GM12874 (cell line): ENCODE measurements around the gene CALD1.

Experiments used
- TF ChIP-seq, protein P1 (sequence below): IDR thresholded peaks from 2 replicates; pipeline ENCODE4 v1.5.1; 2011; ENCODE audit warnings: low read depth, mild to moderate bottlenecking, control low read depth, low read length, moderate library complexity; ENCODE audit not compliant: insufficient read depth

CALD1 gene

DNA sequence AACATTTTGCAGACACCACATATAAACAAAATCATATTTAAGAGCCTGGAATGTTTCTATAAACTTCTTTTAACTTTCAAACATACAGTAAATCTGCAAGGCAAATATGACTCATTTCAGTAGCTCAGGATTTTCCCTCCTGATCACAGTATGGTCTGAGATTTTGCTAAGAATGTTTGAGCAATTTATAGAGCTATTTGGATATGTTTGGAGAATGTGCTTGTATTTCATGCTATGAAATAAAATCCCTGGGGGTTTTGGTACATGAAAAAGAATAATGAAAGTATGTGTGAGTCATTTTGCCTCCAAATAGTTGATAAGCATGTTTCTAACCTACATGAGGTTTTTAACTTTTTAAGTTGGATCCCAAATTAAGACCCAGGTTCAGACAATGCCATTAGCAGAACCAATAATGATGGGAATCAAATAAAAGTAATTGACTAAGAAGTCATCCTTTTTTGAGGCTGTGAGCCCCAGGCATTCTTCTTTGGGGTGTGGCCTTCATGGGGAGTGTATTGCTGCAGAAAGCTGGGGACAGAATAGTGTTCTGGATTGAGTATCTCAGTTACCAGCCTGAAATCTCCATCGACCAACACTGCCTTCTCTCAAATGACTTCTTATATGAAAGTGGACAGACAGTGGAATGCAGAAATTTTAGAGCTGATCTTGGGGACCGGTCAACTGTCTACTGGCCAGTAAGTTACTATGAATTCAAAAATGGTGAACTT, 140.8 kb downstream of the CALD1 start:
- TF ChIP-seq, protein P1, sequence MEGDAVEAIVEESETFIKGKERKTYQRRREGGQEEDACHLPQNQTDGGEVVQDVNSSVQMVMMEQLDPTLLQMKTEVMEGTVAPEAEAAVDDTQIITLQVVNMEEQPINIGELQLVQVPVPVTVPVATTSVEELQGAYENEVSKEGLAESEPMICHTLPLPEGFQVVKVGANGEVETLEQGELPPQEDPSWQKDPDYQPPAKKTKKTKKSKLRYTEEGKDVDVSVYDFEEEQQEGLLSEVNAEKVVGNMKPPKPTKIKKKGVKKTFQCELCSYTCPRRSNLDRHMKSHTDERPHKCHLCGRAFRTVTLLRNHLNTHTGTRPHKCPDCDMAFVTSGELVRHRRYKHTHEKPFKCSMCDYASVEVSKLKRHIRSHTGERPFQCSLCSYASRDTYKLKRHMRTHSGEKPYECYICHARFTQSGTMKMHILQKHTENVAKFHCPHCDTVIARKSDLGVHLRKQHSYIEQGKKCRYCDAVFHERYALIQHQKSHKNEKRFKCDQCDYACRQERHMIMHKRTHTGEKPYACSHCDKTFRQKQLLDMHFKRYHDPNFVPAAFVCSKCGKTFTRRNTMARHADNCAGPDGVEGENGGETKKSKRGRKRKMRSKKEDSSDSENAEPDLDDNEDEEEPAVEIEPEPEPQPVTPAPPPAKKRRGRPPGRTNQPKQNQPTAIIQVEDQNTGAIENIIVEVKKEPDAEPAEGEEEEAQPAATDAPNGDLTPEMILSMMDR, result no peak

DNA sequence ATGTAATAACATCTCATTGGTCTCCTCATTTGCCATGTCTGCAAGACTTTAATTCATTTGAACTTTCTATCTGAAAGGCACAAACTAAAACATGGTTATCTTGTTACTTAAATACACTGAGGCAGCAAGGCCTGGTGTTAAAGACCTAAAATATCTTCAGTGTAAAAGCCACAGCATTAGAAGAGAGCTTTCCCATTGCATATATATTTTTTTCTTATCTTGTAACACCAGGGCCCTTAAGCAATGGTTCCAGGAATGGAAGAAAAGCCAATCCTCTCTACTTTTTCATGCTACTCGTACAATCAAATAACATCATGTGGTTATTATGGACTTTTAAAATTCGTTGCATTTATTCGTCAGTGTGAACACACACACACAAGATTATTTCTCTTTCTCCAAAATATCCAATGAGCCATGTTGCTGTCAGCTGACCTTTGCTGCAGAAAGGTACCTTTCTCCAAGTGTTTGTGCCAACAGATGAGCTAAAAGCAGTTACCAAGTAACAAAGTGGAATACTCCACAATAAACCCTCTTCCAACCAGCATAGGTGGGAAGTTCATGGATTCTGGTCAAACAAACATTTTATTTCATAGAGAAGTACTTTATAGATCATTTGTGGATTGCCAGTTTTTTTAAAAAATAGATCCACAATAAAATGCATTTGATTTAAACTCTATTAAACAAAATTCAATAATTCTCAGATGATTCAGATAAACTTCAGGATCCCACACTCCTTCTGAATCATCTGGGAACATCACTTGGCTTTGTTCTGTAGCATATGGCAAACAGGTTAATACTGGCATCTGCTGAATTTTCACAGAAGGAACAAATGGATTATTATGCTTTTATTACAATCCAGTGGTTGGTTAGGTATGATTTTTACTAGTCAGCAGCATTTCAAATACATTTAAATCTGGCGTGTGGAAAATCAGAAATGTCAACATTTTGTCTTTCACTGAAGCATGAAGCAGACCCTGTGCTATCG, 143.6 kb downstream of the CALD1 start:
- TF ChIP-seq, protein P1, result no peak

DNA sequence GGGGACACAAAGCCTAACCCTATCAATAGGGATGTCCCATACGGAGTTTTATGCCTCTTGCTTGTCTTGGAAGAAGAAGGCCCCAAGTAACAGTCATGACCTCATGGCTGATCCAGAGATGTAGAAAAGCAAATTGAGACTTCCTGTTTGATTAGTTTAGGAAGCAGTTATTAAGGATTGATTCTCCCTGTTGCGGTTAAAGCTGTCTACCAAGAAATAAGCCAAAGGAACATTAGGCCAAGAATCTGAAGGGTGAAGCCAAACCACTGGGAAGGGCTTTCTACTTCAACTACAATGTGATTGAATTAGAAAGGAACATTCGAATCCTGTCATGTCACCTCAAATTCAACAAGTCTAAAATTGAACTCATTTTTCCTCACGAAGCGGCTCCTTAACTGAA, 146.3 kb downstream of the CALD1 start:
- TF ChIP-seq, protein P1, result no peak

DNA sequence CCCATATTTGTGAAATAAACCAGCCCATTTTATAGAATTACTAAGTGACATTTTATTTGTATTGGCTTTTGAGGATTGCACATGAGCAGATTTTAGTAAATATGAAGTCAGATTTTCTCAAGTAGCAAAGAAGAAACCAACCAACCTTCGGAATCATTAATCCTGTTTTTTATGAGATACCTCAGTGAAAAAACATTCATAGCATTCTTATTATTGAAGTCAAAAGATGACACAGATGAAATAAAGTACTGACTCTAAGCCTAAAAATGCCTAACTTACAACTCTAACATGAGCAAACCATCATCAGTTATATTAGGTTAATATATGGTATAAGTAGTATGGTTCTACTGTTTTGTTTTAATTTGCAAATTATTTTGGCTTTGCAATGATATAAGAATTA, 147.0 kb downstream of the CALD1 start:
- TF ChIP-seq, protein P1, result no peak

DNA sequence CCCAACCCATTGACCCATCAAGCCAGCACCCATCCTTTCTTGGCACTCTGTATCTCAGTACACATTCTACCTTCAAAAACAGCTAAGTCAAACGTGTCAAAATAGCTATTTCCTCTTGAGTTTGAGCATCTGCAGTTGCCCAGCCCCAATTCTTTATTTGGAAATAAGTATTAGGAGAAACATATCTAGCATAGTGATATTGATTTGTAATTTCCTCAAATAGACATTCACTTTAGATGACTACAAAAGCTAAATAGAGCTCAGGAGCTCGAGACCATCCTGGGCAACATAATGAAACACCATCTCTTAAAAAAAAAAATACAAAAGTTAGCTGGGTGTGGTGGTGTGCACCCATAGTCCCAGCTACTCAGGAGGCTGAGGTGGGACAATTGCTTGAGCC, 147.6 kb downstream of the CALD1 start:
- TF ChIP-seq, protein P1, result no peak

DNA sequence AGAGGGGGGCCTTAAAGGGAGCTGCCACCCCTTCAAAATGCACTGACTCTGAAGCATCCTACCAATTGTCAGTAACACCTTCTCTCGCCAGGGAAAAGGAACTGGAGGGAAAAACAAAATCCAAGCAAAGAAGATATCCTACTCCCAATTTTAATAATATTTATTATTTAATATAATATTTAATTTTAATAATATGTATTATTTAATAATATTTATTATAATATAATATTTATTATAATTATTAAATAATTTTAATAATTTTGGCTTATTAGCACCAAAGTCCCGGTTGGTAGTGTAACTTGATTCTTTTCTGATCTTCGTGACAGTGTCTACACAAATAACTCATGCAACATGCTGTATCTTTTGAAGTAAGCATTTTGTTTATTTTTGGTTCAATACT, 148.3 kb downstream of the CALD1 start:
- TF ChIP-seq, protein P1, result no peak

DNA sequence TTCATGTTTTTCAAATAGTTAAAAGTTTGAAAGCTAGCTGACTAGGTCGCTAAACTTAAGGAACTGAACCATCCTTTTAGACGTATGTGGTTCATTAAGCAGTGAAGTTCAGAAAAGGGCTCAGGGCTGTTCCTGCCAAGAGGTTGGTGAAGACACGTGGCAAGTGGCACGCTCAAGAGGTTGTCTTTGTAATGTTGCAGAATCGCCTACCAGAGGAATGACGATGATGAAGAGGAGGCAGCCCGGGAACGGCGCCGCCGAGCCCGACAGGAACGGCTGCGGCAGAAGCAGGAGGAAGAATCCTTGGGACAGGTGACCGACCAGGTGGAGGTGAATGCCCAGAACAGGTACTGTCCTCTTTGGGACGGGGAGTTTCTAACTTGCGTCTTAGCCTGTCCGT, 149.1 kb downstream of the CALD1 start:
- TF ChIP-seq, protein P1, result no peak
